Epithelial cell of esophagus (primary cell): ENCODE measurements around the gene NLRP6.

Experiments used
- DNase-seq: peaks from one replicate; pipeline ENCODE4 v3.0.0; 2010; ENCODE audit warnings: low read depth
- H3K4me3 ChIP-seq: 2 replicates; pipeline ENCODE4 v1.5.1; 2011; ENCODE audit warnings: mild to moderate bottlenecking, low read length, control low read depth
- CTCF ChIP-seq: IDR thresholded peaks from 2 replicates; pipeline ENCODE4 v1.5.1; 2011; ENCODE audit warnings: low read depth, mild to moderate bottlenecking, low read length, control low read depth, inconsistent platforms; ENCODE audit not compliant: insufficient read depth; ENCODE audit errors: missing control alignments

NLRP6 gene

DNA sequence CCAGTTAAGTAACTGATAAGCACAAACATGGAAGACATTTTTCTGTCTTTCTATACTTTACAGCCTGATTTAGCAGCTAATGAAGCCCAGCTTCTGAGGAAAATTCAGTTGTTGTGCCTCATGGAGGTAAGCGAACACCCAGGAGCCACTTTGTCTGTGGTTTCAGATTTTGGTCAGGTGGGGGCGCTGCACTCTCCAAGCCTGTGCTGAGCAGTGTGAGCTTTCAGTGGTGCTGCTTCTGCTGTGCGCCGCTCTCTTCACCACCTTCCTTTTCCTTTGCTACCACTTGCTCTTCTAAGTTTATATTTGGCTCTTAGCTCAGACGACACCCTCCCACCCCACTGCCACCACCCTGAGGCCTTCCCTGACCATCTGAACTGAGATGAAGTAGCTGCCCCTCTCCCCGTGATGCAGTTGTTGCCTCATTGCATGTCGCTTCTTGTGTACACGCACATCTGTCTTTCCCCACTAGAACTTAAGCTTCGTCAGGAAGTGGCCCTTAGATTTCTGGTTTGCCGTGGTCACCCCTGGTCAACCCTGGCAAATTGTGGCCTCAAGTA is 27.4 kb upstream of the NLRP6 start:
- DNase-seq, result peak; percentile 66
- peak; percentile 76 for TF ChIP-seq CTCF
- no peak overlapping the region for H3K4me3 ChIP-seq

DNA sequence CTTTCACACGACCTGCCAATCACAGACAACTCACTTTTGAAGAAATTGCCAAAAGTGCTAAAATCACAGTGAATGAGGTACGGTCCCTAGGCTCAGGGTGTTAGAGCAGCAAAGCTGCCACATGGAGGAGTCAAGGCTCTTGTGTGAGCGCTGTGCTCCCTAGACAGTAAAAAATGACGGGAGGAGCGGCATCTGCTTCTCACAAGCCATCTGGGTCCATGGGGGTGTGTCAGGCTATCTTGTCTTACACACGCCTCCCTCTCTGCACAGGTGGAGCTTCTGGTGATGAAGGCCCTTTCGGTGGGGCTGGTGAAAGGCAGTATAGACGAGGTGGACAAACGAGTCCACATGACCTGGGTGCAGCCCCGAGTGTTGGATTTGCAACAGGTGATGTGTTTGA is 26.7 kb upstream of the NLRP6 start:
- DNase-seq, result no peak
- H3K4me3 ChIP-seq, result no peak overlapping the region
- no peak for TF ChIP-seq CTCF

DNA sequence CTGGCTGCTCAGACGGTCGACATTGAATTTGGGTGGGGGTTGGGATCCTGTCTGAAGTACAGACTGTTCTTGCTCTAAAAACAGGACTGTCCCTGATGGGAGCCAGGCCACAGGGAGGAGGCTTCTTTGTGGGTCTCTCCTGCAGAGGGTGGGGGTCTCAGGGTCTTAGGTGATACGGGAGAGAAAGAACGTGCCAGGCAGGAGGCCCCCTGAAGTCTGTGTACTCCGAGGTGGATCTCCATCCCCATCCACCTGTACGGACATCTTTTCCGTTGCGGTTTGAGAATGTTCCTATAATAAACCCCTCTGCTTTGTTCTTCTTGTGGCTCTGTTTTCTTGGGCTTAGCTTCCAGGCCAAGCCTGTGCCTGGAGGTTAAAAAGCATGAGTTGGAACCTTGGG is 25.5 kb upstream of the NLRP6 start:
- no peak overlapping the region for H3K4me3 ChIP-seq
- no peak for TF ChIP-seq CTCF
- no peak for DNase-seq

GRCh38 chr11:253160-253885 is 24.9 kb upstream of the NLRP6 start:
- no peak for DNase-seq
- TF ChIP-seq CTCF, result no peak
- H3K4me3 ChIP-seq, result no peak overlapping the region

- TF ChIP-seq CTCF, result no peak
- DNase-seq, result no peak
- H3K4me3 ChIP-seq, result no peak overlapping the region
Measured at GRCh38 chr11:253886-254270, 24.3 kb upstream of the NLRP6 start.

GRCh38 chr11:255176-255575 is 23.0 kb upstream of the NLRP6 start:
- DNase-seq, result no peak

More at GRCh38 chr11:255176-255575, 23.0 kb upstream of the NLRP6 start:
- no peak overlapping the region for H3K4me3 ChIP-seq
- TF ChIP-seq CTCF, result no peak
